ENCODE measurements around the gene TACR1. TPM values are rescaled to one million over a fixed set of nuclear protein-coding genes. Genes with fewer than 3 reads are reported as not detected.

Gene TACR1
- total RNA-seq, 2 donors from 2014 or later: 0.07 to 0.16 TPM

- Histone ChIP-seq H3K4me3 (no peak overlapping the region), H3K36me3 (no peaks in the 10 kb centered on the region), H3K27me3 (no peaks in the 10 kb centered on the region), H3K4me1 (no peaks in the 10 kb centered on the region), H3K9me3 (peaks cover 0 to 12% of the 10 kb centered on the region in 2 donors), H3K27ac (no peak overlapping the region)
- TF ChIP-seq, protein P1, sequence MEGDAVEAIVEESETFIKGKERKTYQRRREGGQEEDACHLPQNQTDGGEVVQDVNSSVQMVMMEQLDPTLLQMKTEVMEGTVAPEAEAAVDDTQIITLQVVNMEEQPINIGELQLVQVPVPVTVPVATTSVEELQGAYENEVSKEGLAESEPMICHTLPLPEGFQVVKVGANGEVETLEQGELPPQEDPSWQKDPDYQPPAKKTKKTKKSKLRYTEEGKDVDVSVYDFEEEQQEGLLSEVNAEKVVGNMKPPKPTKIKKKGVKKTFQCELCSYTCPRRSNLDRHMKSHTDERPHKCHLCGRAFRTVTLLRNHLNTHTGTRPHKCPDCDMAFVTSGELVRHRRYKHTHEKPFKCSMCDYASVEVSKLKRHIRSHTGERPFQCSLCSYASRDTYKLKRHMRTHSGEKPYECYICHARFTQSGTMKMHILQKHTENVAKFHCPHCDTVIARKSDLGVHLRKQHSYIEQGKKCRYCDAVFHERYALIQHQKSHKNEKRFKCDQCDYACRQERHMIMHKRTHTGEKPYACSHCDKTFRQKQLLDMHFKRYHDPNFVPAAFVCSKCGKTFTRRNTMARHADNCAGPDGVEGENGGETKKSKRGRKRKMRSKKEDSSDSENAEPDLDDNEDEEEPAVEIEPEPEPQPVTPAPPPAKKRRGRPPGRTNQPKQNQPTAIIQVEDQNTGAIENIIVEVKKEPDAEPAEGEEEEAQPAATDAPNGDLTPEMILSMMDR (IDR thresholded peaks at IDR 0.05): no peak
- no peak for DNase-seq (ENCODE audit: low spot score)
Observed at GRCh38 chr2:75130171-75130570, 69.1 kb downstream of the TACR1 start.

DNA sequence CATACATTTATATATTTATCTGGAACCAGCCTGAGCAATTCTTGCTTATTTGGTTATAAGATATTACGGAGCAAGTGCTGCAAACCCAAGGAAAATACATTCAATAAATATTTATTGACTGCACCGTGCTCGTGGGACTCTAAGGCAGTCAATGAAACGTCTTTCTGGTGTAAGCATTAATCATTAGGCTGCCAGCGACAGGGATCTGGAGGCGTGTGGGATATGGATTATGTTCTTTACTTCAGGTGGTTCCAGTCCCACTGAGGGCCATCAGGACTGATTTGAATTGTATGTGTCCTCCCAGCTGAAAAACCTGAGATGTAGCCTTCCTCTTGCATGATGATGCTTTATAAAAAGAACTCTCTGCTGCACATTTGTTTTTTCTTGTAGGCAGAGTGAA, 75.4 kb downstream of the TACR1 start:
- TF ChIP-seq, protein P1 (IDR thresholded peaks at IDR 0.05): no peak
- Histone ChIP-seq H3K27ac (no peak overlapping the region), H3K36me3 (no peaks in the 10 kb centered on the region), H3K4me1 (no peaks in the 10 kb centered on the region), H3K4me3 (no peak overlapping the region), H3K9me3 (peaks cover 0 to 12% of the 10 kb centered on the region in 2 donors), H3K27me3 (no peaks in the 10 kb centered on the region)
- DNase-seq (ENCODE audit: low spot score): no peak

- no peaks in the 10 kb centered on the region for H3K9me3 ChIP-seq
- H3K4me1 ChIP-seq: no peaks in the 10 kb centered on the region
- no peak for DNase-seq (ENCODE audit: low spot score)
- TF ChIP-seq, protein P1 (IDR thresholded peaks at IDR 0.05): no peak
- H3K27me3 ChIP-seq: no peaks in the 10 kb centered on the region
- no peaks in the 10 kb centered on the region for H3K36me3 ChIP-seq
- no peak overlapping the region for H3K4me3 ChIP-seq
- H3K27ac ChIP-seq: no peak overlapping the region
Observed at GRCh38 chr2:75113231-75113869, 86.0 kb downstream of the TACR1 start.

GRCh38 chr2:75108937-75109482, 90.3 kb downstream of the TACR1 start:
- no peaks in the 10 kb centered on the region for H3K27me3 ChIP-seq
- H3K4me1 ChIP-seq: no peaks in the 10 kb centered on the region
- TF ChIP-seq, protein P1 (IDR thresholded peaks at IDR 0.05): no peak
- no peaks in the 10 kb centered on the region for H3K9me3 ChIP-seq
- no peak overlapping the region for H3K4me3 ChIP-seq
- no peak overlapping the region for H3K27ac ChIP-seq
- no peaks in the 10 kb centered on the region for H3K36me3 ChIP-seq
- no peak for DNase-seq (ENCODE audit: low spot score)

DNA sequence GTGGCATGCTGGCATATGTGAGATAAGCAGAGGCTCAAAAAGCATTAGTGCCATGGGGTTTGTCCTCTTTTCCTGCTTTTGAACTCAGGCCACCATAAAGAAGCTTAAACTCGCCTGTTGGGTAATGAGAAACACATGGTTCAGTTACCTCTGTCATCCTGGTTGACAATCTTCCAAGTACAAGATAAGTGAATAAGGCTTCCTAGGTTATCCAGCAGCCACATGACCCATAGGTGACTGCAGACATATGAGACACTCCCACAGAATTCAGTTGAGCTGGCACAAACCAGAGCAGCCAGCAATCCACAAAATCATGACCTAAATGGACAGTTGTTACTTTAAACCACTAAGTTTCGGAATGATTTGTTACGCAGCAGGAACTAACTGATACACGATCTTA, 97.3 kb downstream of the TACR1 start:
- Histone ChIP-seq H3K4me3 (no peak overlapping the region), H3K27me3 (no peaks in the 10 kb centered on the region), H3K36me3 (no peaks in the 10 kb centered on the region), H3K9me3 (peaks cover 0 to 12% of the 10 kb centered on the region in 2 donors), H3K4me1 (no peaks in the 10 kb centered on the region), H3K27ac (no peak overlapping the region)
- TF ChIP-seq, protein P1 (IDR thresholded peaks at IDR 0.05): no peak
- DNase-seq (ENCODE audit: low spot score): no peak

- H3K36me3 ChIP-seq: no peaks in the 10 kb centered on the region
- no peak overlapping the region for H3K4me3 ChIP-seq
- H3K27ac ChIP-seq: no peak overlapping the region
- H3K4me1 ChIP-seq: no peaks in the 10 kb centered on the region
- no peak for DNase-seq (ENCODE audit: low spot score)
- no peaks in the 10 kb centered on the region for H3K27me3 ChIP-seq
- TF ChIP-seq, protein P1 (IDR thresholded peaks at IDR 0.05): no peak
- peaks cover 0 to 12% of the 10 kb centered on the region in 2 donors for H3K9me3 ChIP-seq
Observed at GRCh38 chr2:75100801-75101151, 98.5 kb downstream of the TACR1 start.
